GM19372 (cell line): ENCODE results near the gene SAXO1.

Experiments used
- ATAC-seq: cut with Tn5 transposase; IDR thresholded peaks from one replicate; pipeline ENCODE4 v1.9.1; 2021; ENCODE audit warnings: mild to moderate bottlenecking, low read depth, moderate library complexity; ENCODE audit not compliant: unreplicated experiment

Gene SAXO1

GRCh38 chr9:18921366-18922075, 111.5 kb downstream of the SAXO1 start:
- ATAC-seq = no peak

- no peak for ATAC-seq
Measured at GRCh38 chr9:18920141-18921084, 112.6 kb downstream of the SAXO1 start.

GRCh38 chr9:18911714-18912342, 121.2 kb downstream of the SAXO1 start:
- no peak for ATAC-seq

- no peak for ATAC-seq
Measured at GRCh38 chr9:18910916-18911315, 122.1 kb downstream of the SAXO1 start.

GRCh38 chr9:18910435-18910834, 122.6 kb downstream of the SAXO1 start:
- no peak for ATAC-seq

GRCh38 chr9:18909140-18910018, 123.6 kb downstream of the SAXO1 start:
- ATAC-seq = no peak

- no peak for ATAC-seq
Measured at GRCh38 chr9:18907927-18908625, 124.9 kb downstream of the SAXO1 start.

GRCh38 chr9:18906656-18907395, 126.2 kb downstream of the SAXO1 start:
- no peak for ATAC-seq

GRCh38 chr9:18905883-18906629, 127.0 kb downstream of the SAXO1 start:
- ATAC-seq = no peak

GRCh38 chr9:18905028-18905882, 127.8 kb downstream of the SAXO1 start:
- ATAC-seq = no peak

- no peak for ATAC-seq
Measured at GRCh38 chr9:18903450-18903849, 129.6 kb downstream of the SAXO1 start.

- ATAC-seq = no peak
Measured at GRCh38 chr9:18896531-18897179, 136.4 kb downstream of the SAXO1 start.

GRCh38 chr9:18896004-18896403, 137.0 kb downstream of the SAXO1 start:
- ATAC-seq = no peak

GRCh38 chr9:18893491-18893890, 139.5 kb downstream of the SAXO1 start:
- no peak for ATAC-seq

- ATAC-seq = no peak
Measured at GRCh38 chr9:18893046-18893445, 140.0 kb downstream of the SAXO1 start.

- ATAC-seq = no peak
Measured at GRCh38 chr9:18891946-18892670, 140.9 kb downstream of the SAXO1 start.
